Activated CD8-positive, alpha-beta T cell treated with anti-CD3 and anti-CD28 coated beads for 36 hours (primary cell): ENCODE measurements around the gene COX6B2. TPM values are rescaled to one million over a fixed set of nuclear protein-coding genes. Genes with fewer than 3 reads are reported as not detected.

Experiments
- ATAC-seq: fragments of 200-7000 bp; cut with Tn5 transposase; one replicate; pipeline ENCODE4 v1.10.0; 2021; ENCODE audit warnings: mild to moderate bottlenecking, moderate library complexity
- CTCF ChIA-PET: fragments of 350-600 bp; sonication (Branson Sonifier 250); formaldehyde crosslinking; loops from one replicate; lab custom pipeline; 2021; ENCODE audit warnings: antibody characterized with exemption; lab: Charles Lee
- POLR2A ChIA-PET: fragments of 350-600 bp; sonication (Branson Sonifier 250); formaldehyde crosslinking; loops from one replicate; lab custom pipeline; 2021; ENCODE audit warnings: antibody characterized with exemption; lab: Charles Lee
- DNase-seq: peaks from one replicate; pipeline ENCODE4 v3.0.0-alpha.2; 2020
- H3K27ac Mint-ChIP-seq: one replicate; pipeline ENCODE4 v1.8.0; 2021; ENCODE audit warnings: mild to moderate bottlenecking, mixed read lengths
- H3K27me3 Mint-ChIP-seq: one replicate; pipeline ENCODE4 v1.8.0; 2021; ENCODE audit warnings: mixed read lengths
- H3K36me3 Mint-ChIP-seq: one replicate; pipeline ENCODE4 v1.8.0; 2021; ENCODE audit warnings: low read depth, mixed read lengths
- H3K4me1 Mint-ChIP-seq: one replicate; pipeline ENCODE4 v1.8.0; 2021; ENCODE audit warnings: low read depth, mixed read lengths
- H3K4me3 Mint-ChIP-seq: one replicate; pipeline ENCODE4 v1.8.0; 2021; ENCODE audit warnings: mild to moderate bottlenecking, moderate library complexity, mixed read lengths
- H3K9me3 Mint-ChIP-seq: one replicate; pipeline ENCODE4 v1.8.0; 2021; ENCODE audit warnings: mixed read lengths
- intact Hi-C: fragments of 100-400 bp; cut with micrococcal nuclease; formaldehyde crosslinking; loops from one replicate; pipeline ENCODE4 v1.10.0; 2022
- total RNA-seq, 2 experiments: library from RNA; stranded (reverse); gene quantifications; one replicate each; pipeline ENCODE4 v1.2.3, GENCODE V29; 2021
- TF ChIP-seq, protein P1 (sequence below): fragments of 200-600 bp; IDR thresholded peaks from one replicate; pipeline ENCODE4 v1.8.0; 2022; ENCODE audit warnings: antibody characterized with exemption, mild to moderate bottlenecking

COX6B2 gene
- total RNA-seq, 2 experiments from 2014 or later, result not detected

GRCh38 chr19:55350620-55351315 is 3.8 kb downstream of the COX6B2 start:
- POLR2A ChIA-PET, result interaction anchor here (0.8 to 4.0 kb wide), 2 partner anchors 13 to 57 kb away, joined by 3 to 22 read pairs; partner anchors contain the start of genes KMT5C and UBE2S
- intact Hi-C loops, result no loop called here
- Mint-ChIP-seq H3K9me3 (no peaks in the 10 kb centered on the region), H3K36me3 (peaks cover 3% of the 10 kb centered on the region), H3K27ac (no peak overlapping the region), H3K4me1 (peaks cover 15% of the 10 kb centered on the region), H3K27me3 (peaks cover 45% of the 10 kb centered on the region), H3K4me3 (no peak overlapping the region)
- DNase-seq, result no peak
- CTCF ChIA-PET, result no interaction called here
- no peak for ATAC-seq
- TF ChIP-seq, protein P1, sequence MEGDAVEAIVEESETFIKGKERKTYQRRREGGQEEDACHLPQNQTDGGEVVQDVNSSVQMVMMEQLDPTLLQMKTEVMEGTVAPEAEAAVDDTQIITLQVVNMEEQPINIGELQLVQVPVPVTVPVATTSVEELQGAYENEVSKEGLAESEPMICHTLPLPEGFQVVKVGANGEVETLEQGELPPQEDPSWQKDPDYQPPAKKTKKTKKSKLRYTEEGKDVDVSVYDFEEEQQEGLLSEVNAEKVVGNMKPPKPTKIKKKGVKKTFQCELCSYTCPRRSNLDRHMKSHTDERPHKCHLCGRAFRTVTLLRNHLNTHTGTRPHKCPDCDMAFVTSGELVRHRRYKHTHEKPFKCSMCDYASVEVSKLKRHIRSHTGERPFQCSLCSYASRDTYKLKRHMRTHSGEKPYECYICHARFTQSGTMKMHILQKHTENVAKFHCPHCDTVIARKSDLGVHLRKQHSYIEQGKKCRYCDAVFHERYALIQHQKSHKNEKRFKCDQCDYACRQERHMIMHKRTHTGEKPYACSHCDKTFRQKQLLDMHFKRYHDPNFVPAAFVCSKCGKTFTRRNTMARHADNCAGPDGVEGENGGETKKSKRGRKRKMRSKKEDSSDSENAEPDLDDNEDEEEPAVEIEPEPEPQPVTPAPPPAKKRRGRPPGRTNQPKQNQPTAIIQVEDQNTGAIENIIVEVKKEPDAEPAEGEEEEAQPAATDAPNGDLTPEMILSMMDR, result no peak

- no peaks in the 10 kb centered on the region for H3K9me3 Mint-ChIP-seq
- no peak for DNase-seq
- peaks cover 13% of the 10 kb centered on the region for H3K36me3 Mint-ChIP-seq
- peaks cover 32% of the 10 kb centered on the region for H3K27me3 Mint-ChIP-seq
- H3K4me1 Mint-ChIP-seq, result peaks cover 11% of the 10 kb centered on the region
- TF ChIP-seq, protein P1, result no peak
- ChIA-PET POLR2A (interaction anchor here (0.6 to 4.0 kb wide), 5 partner anchors 10 to 59 kb away, joined by 3 to 22 read pairs (median 4); partner anchors contain the start of genes KMT5C, TMEM238 and UBE2S), CTCF (interaction anchor here (1.3 kb wide), 1 partner anchor 47 kb away, joined by 4 read pairs; no protein-coding TSS in a partner anchor)
- intact Hi-C loops, result no loop called here
- H3K4me3 Mint-ChIP-seq, result no peak overlapping the region
- ATAC-seq, result no peak
- H3K27ac Mint-ChIP-seq, result no peak overlapping the region
Measured at GRCh38 chr19:55348317-55349034, 6.0 kb downstream of the COX6B2 start.

DNA sequence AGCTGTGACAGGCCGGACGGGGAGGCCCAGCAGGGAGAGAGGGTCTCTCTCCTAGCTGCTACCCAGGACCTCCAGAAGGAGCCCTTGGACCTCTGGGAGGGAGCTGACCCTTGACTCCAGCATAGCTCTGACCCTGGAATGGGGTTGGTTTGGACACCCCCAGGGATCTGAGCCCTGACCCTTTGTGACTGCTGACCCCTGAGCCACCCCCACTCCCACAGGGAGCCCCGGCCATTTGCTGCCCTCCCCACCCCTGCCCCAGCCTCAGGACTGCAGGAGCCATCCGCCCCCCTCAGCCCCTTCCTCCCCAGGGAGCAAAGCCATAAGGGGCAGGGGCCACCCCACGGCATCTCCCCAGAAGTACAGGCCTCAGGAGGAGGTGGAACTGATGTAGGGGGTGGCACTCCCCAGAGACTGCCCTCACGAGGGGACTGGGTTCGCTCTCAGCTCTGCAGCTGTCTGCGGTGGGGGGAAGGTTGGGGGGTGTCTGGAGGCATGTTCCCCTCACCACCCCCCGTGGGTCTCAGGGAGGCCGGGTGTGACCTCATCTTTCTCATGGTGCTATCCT is 7.0 kb downstream of the COX6B2 start:
- TF ChIP-seq, protein P1, result no peak
- ATAC-seq (no peak), DNase-seq (no peak)
- CTCF ChIA-PET, result no interaction called here
- intact Hi-C loops, result no loop called here
- peaks cover 16% of the 10 kb centered on the region for H3K36me3 Mint-ChIP-seq
- POLR2A ChIA-PET, result interaction anchor here (1.1 to 4.0 kb wide), 3 partner anchors 9 to 60 kb away, joined by 3 to 22 read pairs (median 7); partner anchors contain the start of genes KMT5C and UBE2S
- no peak overlapping the region for H3K4me3 Mint-ChIP-seq
- H3K27ac Mint-ChIP-seq, result no peak overlapping the region
- H3K4me1 Mint-ChIP-seq, result peaks cover 2% of the 10 kb centered on the region
- no peaks in the 10 kb centered on the region for H3K9me3 Mint-ChIP-seq
- H3K27me3 Mint-ChIP-seq, result peaks cover 23% of the 10 kb centered on the region

- Mint-ChIP-seq H3K4me1 (no peaks in the 10 kb centered on the region), H3K36me3 (peaks cover 16% of the 10 kb centered on the region), H3K27me3 (peaks cover 16% of the 10 kb centered on the region), H3K27ac (no peak overlapping the region), H3K9me3 (no peaks in the 10 kb centered on the region), H3K4me3 (no peak overlapping the region)
- ChIA-PET POLR2A (interaction anchor here (4.0 kb wide), 1 partner anchor 9 kb away, joined by 22 read pairs; the partner anchor contains the start of gene KMT5C), CTCF (no interaction called here)
- intact Hi-C loops, result no loop called here
- ATAC-seq (no peak), DNase-seq (no peak)
- TF ChIP-seq, protein P1, result no peak
Measured at GRCh38 chr19:55346725-55347441, 7.6 kb downstream of the COX6B2 start.
